Measurements from ENCODE around the gene UBE2G2.

UBE2G2 gene

GRCh38 chr21:44847261-44848056 is 45.8 kb upstream of the UBE2G2 start:
- no peak overlapping the region for H3K4me3 ChIP-seq (ENCODE audit: low read depth, low read length)
- DNase-seq (ENCODE audit: low read depth): no peak

GRCh38 chr21:44846485-44847260 is 45.1 kb upstream of the UBE2G2 start:
- DNase-seq (ENCODE audit: low read depth): no peak
- no peak for TF ChIP-seq CTCF (IDR thresholded peaks at IDR 0.05; ENCODE audit: low read depth, low read length, missing control alignments)
- H3K4me3 ChIP-seq (ENCODE audit: low read depth, low read length): no peak overlapping the region

More at GRCh38 chr21:44847261-44848056, 45.8 kb upstream of the UBE2G2 start:
- no peak for TF ChIP-seq CTCF (IDR thresholded peaks at IDR 0.05; ENCODE audit: low read depth, low read length, missing control alignments)

- TF ChIP-seq CTCF (IDR thresholded peaks at IDR 0.05; ENCODE audit: low read depth, low read length, missing control alignments): no peak
- no peak for DNase-seq (ENCODE audit: low read depth)
- H3K4me3 ChIP-seq (ENCODE audit: low read depth, low read length): peak overlapping the region; percentile 21; the same call in 1 of the 2 replicates
Observed at GRCh38 chr21:44846224-44846484, 44.5 kb upstream of the UBE2G2 start.

GRCh38 chr21:44845418-44846223 is 44.0 kb upstream of the UBE2G2 start:
- DNase-seq (ENCODE audit: low read depth): no peak
- peak overlapping the region; percentile 21 for H3K4me3 ChIP-seq (ENCODE audit: low read depth, low read length)
- TF ChIP-seq CTCF (IDR thresholded peaks at IDR 0.05; ENCODE audit: low read depth, low read length, missing control alignments): no peak

GRCh38 chr21:44844256-44844655 is 42.6 kb upstream of the UBE2G2 start:
- no peak overlapping the region for H3K4me3 ChIP-seq (ENCODE audit: low read depth, low read length)
- no peak for DNase-seq (ENCODE audit: low read depth)
- TF ChIP-seq CTCF (IDR thresholded peaks at IDR 0.05; ENCODE audit: low read depth, low read length, missing control alignments): no peak

- no peak for DNase-seq (ENCODE audit: low read depth)
- H3K4me3 ChIP-seq (ENCODE audit: low read depth, low read length): no peak overlapping the region
- no peak for TF ChIP-seq CTCF (IDR thresholded peaks at IDR 0.05; ENCODE audit: low read depth, low read length, missing control alignments)
Observed at GRCh38 chr21:44842721-44843445, 41.3 kb upstream of the UBE2G2 start.

All from GM12864 (cell line).